Epidermal melanocyte (primary cell): ENCODE measurements around the gene BBOF1.

Experiments
- DNase-seq: peaks from one replicate; pipeline ENCODE4 v3.0.0; 2011; ENCODE audit warnings: low spot score; ENCODE audit not compliant: insufficient read length

The BBOF1 gene

DNA sequence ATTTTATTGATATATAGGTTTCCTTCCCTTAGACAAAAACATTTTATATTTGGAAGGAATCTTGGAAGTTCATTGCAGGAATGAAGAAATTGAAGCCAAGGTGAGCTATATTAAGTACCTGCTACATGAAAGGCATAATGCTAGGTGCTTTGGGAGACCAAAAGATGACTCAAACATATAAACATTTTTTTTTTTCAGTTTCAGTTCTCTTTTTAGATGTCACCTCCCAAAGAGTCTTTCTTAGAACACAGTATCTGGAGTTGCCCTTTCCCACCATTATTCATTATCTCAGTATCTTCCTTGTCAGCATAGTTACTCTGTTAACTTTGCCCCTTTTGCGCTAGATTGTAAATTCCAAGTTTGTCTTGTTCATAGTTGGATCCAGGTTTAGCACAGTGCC, 66.7 kb downstream of the BBOF1 start:
- no peak for DNase-seq

DNA sequence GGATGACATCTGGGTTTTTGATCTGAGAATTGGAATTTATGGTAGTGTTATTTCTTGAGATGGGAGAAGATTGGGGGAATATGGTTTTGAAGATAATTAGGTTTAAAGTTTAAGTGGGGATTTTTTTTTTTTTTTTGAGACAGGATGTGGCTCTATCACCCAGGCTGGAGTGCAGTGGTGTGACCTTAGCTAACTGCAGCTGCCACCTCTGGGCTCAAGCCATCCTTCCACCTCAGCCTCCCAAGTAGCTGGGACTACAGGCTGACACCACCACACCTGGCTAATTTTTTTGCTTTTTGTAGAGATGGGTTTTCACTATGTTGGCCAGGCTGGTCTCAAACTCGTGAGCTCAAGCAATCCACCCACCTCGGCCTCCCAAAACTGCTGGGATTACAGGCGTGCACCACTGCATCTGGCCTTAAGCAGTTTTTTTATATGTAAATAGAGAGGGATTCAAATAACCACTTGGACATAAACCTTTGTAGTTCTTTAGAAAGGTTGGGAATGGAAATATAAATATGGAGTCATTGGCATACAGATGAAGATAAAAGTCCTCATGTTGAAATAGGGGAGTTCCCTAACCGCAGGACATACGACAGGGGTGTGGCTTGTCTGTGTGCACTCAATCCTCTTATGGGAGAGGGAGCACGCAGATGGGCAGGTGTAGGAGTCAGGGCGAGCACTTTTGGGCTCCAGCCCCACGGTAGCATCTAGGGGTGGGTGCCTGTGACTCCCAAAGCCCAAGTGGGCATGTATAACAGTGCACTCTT, 70.3 kb downstream of the BBOF1 start:
- DNase-seq: no peak

DNA sequence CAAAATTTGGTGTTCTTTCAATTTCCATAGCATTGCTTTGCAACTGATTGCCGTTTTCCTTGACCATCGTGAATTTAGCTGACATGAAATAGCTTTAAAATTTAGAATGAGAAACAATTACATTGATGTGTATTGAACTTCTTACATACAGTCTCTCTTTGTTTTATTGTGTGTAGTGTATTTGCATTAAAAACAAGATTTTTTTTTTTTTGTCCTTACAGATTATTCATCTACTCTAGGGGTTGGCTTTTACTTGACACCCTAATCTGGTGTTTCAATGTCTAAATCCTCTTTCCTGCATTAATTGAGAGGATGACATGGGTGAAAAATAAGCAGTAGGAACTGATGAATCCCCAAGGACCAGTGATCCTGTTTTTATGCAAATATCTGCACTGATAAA, 86.2 kb downstream of the BBOF1 start:
- no peak for DNase-seq

DNA sequence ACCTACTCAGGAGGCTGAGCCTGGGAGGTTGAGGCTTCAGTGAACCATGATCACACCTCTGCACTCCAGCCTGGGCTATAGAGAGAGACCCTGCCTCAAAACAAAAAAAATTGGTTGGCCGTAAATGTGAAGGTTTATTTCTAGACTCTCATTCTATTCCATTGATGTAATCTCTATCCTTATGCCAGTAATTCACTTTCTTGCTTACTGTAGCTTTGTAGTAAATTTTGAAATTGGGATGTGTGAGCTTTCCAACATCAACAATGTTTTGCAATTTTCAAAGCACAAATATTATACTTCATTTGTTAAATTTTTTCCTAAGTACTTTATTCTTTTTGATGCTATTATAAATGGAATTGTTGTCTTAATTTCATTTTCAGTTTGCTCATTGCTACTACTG, 90.2 kb downstream of the BBOF1 start:
- DNase-seq: no peak

DNA sequence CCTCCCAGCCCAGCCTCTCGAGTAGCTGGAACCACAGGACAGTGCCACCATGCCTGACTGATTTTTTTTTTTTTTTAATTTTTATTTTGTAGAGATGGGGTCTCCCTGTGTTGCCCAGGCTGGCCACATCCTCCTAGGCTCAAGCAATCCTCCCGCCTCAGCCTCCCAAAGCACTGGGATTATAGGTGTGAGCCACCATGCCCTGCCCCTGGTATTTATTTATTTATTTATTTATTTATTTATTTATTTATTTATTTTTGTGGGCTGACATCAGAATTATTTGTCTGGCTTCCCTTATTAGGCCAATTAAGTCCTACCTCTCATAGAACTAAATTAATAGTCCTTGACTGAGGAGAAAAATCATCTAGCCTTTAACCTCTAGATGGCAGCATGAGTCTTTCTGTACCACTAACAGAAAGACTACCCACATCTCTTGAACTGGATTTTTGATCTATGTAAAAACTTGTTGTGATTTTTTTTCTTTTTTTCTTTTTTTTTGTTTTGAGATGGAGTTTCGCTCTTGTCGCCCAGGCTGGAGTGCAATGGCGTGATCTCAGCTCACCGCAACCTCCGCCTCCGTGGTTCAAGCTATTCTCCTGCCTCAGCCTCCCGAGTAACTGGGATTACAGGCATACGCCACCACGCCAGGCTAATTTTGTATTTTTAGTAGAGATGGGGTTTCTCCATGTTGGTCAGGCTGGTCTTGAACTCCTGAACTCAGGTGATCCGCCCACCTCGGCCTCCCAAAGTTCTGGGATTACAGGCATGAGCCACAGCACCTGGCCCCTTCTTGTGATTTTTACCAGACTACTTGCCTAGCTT, 92.5 kb downstream of the BBOF1 start:
- DNase-seq: peak; percentile 58
